ENCODE measurements around the gene ZNF79.

Gene ZNF79

DNA sequence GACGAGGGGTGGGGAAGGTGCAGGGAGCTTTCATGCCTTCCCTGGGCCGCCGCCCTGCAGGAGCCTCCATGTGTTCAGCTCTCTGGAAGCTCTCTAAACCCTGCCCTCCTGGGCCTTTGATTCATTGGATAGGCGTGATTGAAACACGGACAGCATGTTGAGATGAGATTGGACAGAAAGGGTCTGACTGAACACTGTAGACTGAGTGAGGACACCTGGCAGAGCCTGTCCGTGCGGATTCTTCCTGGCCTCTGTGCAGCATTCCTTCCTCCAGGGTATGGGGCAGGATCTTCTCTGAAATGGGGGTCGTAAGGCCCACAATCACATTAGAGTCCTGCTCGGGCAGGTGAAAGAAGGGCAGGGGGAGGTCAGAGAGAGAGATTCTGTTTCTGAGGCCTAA lies 14.2 kb downstream of the ZNF79 start:
- Histone ChIP-seq H3K9ac (ENCODE audit: low read length) (no peak overlapping the region), H3K79me2 (ENCODE audit: insufficient read depth, low read length) (no peaks in the 10 kb centered on the region), H3K27me3 (ENCODE audit: low read length) (no peaks in the 10 kb centered on the region), H3K27ac (ENCODE audit: low read depth, low read length) (no peak overlapping the region), H3K4me2 (ENCODE audit: low read depth, low read length, poor library complexity, severe bottlenecking) (no peak overlapping the region), H3K4me3 (ENCODE audit: insufficient read depth, low read length, poor library complexity, severe bottlenecking) (no peak overlapping the region), H3K9me2 (replicated peaks; ENCODE audit: insufficient read depth, low read length) (no peaks in the 10 kb centered on the region), H3K36me3 (ENCODE audit: low read length) (peaks cover 3% of the 10 kb centered on the region; the same call in 1 of the 2 replicates), H2AFZ (ENCODE audit: low read depth, low read length, severe bottlenecking) (no peak overlapping the region), H3K9me3 (ENCODE audit: insufficient read depth, low read length) (no peaks in the 10 kb centered on the region), H4K20me1 (ENCODE audit: low read depth, low read length) (no peaks in the 10 kb centered on the region), H3F3A (ENCODE audit: insufficient read depth) (no peaks in the 10 kb centered on the region)
- TF ChIP-seq, protein P1, sequence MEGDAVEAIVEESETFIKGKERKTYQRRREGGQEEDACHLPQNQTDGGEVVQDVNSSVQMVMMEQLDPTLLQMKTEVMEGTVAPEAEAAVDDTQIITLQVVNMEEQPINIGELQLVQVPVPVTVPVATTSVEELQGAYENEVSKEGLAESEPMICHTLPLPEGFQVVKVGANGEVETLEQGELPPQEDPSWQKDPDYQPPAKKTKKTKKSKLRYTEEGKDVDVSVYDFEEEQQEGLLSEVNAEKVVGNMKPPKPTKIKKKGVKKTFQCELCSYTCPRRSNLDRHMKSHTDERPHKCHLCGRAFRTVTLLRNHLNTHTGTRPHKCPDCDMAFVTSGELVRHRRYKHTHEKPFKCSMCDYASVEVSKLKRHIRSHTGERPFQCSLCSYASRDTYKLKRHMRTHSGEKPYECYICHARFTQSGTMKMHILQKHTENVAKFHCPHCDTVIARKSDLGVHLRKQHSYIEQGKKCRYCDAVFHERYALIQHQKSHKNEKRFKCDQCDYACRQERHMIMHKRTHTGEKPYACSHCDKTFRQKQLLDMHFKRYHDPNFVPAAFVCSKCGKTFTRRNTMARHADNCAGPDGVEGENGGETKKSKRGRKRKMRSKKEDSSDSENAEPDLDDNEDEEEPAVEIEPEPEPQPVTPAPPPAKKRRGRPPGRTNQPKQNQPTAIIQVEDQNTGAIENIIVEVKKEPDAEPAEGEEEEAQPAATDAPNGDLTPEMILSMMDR (IDR thresholded peaks at IDR 0.05; ENCODE audit: insufficient read depth, low read length, poor library complexity, severe bottlenecking) = no peak
- TF ChIP-seq EZH2phosphoT487 (conservative IDR thresholded peaks at IDR 0.05; ENCODE audit: low read length) = no peak

DNA sequence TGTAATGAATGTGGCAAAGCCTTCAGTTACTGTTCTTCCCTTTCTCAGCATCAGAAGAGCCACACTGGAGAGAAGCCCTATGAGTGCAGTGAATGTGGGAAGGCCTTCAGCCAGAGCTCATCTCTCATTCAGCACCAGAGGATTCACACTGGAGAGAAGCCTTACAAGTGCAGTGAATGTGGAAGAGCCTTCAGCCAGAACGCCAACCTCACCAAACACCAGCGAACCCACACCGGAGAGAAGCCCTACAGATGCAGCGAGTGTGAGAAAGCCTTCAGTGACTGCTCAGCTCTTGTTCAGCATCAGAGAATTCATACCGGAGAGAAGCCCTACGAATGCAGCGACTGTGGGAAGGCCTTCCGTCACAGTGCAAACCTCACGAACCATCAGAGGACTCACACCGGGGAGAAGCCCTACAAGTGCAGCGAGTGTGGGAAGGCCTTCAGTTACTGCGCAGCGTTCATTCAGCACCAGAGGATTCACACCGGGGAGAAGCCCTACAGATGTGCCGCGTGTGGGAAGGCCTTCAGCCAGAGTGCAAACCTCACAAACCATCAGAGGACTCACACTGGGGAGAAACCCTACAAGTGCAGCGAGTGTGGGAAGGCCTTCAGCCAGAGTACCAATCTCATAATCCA lies 20.2 kb downstream of the ZNF79 start:
- H3K27ac ChIP-seq (ENCODE audit: low read depth, low read length) = no peak overlapping the region

DNA sequence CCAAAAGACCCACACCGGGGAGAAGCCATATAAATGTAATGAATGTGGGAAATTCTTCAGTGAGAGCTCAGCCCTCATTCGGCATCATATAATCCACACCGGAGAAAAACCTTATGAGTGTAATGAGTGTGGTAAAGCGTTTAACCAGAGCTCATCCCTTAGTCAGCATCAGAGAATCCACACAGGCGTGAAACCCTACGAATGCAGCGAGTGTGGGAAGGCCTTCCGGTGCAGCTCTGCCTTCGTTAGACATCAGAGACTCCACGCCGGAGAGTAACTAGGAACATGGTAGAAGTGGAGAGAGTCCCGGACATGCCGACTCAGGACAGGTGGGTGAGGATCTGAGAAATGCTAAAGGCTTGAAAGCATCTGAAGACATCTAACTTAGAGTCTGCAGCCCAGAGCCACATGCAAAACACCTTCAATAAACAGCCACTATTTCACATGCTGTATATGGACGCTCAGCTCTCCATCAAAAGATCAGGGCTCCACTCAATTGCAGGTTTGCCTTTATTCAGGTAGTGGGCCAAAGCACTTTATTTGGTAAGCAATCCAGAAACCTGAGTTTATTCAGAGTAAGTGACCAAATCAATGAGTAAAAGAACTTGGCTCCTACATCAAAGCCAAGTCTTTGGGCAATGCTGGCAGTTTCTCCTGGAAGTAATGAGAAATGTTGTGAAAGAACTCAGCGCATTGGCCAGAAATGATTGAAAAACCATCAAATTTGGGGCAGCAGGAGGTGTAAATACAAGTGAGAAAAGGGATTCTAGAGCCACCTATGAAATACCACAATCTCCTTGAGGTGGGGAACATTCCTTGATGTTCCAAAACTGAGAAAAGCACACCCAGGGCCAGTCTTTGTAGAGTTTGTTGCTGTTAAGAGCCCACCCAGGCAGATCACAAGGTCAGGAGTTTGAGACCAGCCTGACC lies 21.0 kb downstream of the ZNF79 start:
- Histone ChIP-seq H3K9ac (ENCODE audit: low read length) (no peak overlapping the region), H2AFZ (ENCODE audit: low read depth, low read length, severe bottlenecking) (no peak overlapping the region), H3F3A (ENCODE audit: insufficient read depth) (peaks cover 60% of the 10 kb centered on the region), H3K27me3 (ENCODE audit: low read length) (no peaks in the 10 kb centered on the region), H4K20me1 (ENCODE audit: low read depth, low read length) (peaks cover 11% of the 10 kb centered on the region; the same call in 1 of the 2 replicates), H3K9me3 (ENCODE audit: insufficient read depth, low read length) (no peaks in the 10 kb centered on the region), H3K79me2 (ENCODE audit: insufficient read depth, low read length) (peaks cover 15% of the 10 kb centered on the region), H3K4me3 (ENCODE audit: insufficient read depth, low read length, poor library complexity, severe bottlenecking) (no peak overlapping the region), H3K9me2 (replicated peaks; ENCODE audit: insufficient read depth, low read length) (no peaks in the 10 kb centered on the region), H3K4me2 (ENCODE audit: low read depth, low read length, poor library complexity, severe bottlenecking) (no peak overlapping the region), H3K36me3 (ENCODE audit: low read length) (peaks cover 31% of the 10 kb centered on the region), H3K27ac (ENCODE audit: low read depth, low read length) (no peak overlapping the region)
- no peak for TF ChIP-seq EZH2phosphoT487 (conservative IDR thresholded peaks at IDR 0.05; ENCODE audit: low read length)
- TF ChIP-seq, protein P1 (IDR thresholded peaks at IDR 0.05; ENCODE audit: insufficient read depth, low read length, poor library complexity, severe bottlenecking) = no peak

More for the DNA sequence above, 20.2 kb downstream of the ZNF79 start:
- Histone ChIP-seq H3K4me3 (ENCODE audit: insufficient read depth, low read length, poor library complexity, severe bottlenecking) (no peak overlapping the region), H4K20me1 (ENCODE audit: low read depth, low read length) (peaks cover 4% of the 10 kb centered on the region; the same call in 1 of the 2 replicates), H2AFZ (ENCODE audit: low read depth, low read length, severe bottlenecking) (no peak overlapping the region), H3K36me3 (ENCODE audit: low read length) (peaks cover 25% of the 10 kb centered on the region), H3K27me3 (ENCODE audit: low read length) (no peaks in the 10 kb centered on the region), H3K79me2 (ENCODE audit: insufficient read depth, low read length) (peaks cover 7% of the 10 kb centered on the region), H3K9me2 (replicated peaks; ENCODE audit: insufficient read depth, low read length) (no peaks in the 10 kb centered on the region), H3F3A (ENCODE audit: insufficient read depth) (peaks cover 52% of the 10 kb centered on the region), H3K4me2 (ENCODE audit: low read depth, low read length, poor library complexity, severe bottlenecking) (no peak overlapping the region), H3K9ac (ENCODE audit: low read length) (no peak overlapping the region), H3K9me3 (ENCODE audit: insufficient read depth, low read length) (no peaks in the 10 kb centered on the region)
- TF ChIP-seq, protein P1 (IDR thresholded peaks at IDR 0.05; ENCODE audit: insufficient read depth, low read length, poor library complexity, severe bottlenecking) = no peak
- no peak for TF ChIP-seq EZH2phosphoT487 (conservative IDR thresholded peaks at IDR 0.05; ENCODE audit: low read length)
